ENCODE results near the gene AP2A2.

GRCh38 chr11:877565-877964 is 48.1 kb upstream of the AP2A2 start:
- TF ChIP-seq EGR1 (IDR thresholded peaks at IDR 0.05) (no peak), EP300 (IDR thresholded peaks at IDR 0.05; ENCODE audit: borderline replicate concordance) (no peak), RAD21 (IDR thresholded peaks at IDR 0.05; ENCODE audit: low read depth) (no peak), NFIC (IDR thresholded peaks at IDR 0.05) (no peak), CEBPB (IDR thresholded peaks at IDR 0.05) (no peak), FOXM1 (IDR thresholded peaks at IDR 0.05; ENCODE audit: borderline replicate concordance, low read depth) (no peak), YY1 (IDR thresholded peaks at IDR 0.05; ENCODE audit: low read depth) (no peak), REST (IDR thresholded peaks at IDR 0.05; ENCODE audit: low read depth) (no peak), MAX (IDR thresholded peaks at IDR 0.05) (no peak), TAF1 (IDR thresholded peaks at IDR 0.05; ENCODE audit: low read depth) (no peak), ZBTB7A (IDR thresholded peaks at IDR 0.05; ENCODE audit: low read depth) (no peak), TCF12 (IDR thresholded peaks at IDR 0.05; ENCODE audit: low read depth) (no peak)
